Measurements from ENCODE around the gene SEC61B.

GRCh38 chr9:99234618-99235017 is 12.5 kb downstream of the SEC61B start:
- TF ChIP-seq RAD21 (IDR thresholded peaks at IDR 0.05; ENCODE audit: low read depth) (no peak), CEBPB (IDR thresholded peaks at IDR 0.05; ENCODE audit: low read depth) (no peak), CTCF (IDR thresholded peaks at IDR 0.05 in 2 of 3, conservative IDR thresholded peaks at IDR 0.05 in 1 of 3; ENCODE audit: borderline replicate concordance in 1 of 3, insufficient read depth in 1 of 3, low read depth in 2 of 3, low read length in 2 of 3) (no peak), EGR1 (IDR thresholded peaks at IDR 0.05; ENCODE audit: low read depth) (no peak), POLR2AphosphoS5 (IDR thresholded peaks at IDR 0.05; ENCODE audit: low read depth, low read length) (no peak), EZH2 (IDR thresholded peaks at IDR 0.05) (no peak)
